OCI-LY1 (cell line): Measurements from ENCODE around the gene IFNE.

Source experiments
- EZH2 ChIP-seq: fragments of 200-600 bp; sonication (generic), shearing (Covaris generic); IDR thresholded peaks from 2 replicates; pipeline ENCODE4 v1.8.0; 2017; ENCODE audit warnings: borderline replicate concordance, mixed run types, mild to moderate bottlenecking, antibody characterized with exemption, low read length, moderate library complexity, mixed read lengths
- TF ChIP-seq, protein P1 (sequence below): fragments of 200-600 bp; sonication (generic), shearing (Covaris generic); IDR thresholded peaks from 2 replicates; pipeline ENCODE4 v1.5.1; 2017; ENCODE audit warnings: mild to moderate bottlenecking, antibody characterized with exemption, low read length, moderate library complexity, mixed read lengths

DNA sequence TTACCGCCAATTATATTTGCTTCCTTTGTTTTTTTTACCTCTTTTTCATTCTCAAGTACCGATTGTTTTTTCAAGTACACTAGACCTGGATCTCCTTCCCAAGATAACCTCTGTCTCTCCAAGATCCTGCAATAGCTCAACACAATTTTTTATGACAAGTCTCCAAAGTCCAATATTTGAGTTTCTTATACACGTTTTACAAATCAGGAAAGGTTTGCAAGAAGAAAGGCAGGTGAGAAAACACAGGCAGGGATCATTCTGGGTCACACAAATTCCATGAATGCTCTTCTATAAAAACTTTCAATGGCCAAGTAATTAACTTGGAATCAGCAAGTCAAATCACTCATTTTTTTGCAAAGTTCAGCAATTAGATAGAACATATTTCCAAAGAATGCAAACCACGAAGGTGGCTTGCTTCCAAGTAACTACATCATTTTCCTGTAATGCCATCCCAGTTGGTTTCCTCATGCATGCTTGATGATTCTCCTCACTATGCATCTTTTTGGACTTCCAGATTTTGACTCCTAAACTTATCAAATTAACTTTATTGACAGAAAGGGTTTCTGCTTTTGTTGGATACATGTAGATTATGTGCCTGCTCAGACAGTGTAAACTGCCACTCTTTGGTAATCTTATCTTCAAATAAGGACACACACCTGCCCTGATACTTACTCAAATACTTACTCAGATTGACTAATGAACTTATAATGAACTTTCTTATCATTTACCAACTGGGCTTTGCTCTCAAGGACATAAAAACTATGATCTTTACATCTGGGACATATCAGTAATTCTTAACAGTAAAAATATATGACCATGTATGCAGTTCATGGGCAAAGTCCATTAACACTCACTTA is 24.7 kb upstream of the IFNE start:
- TF ChIP-seq, protein P1, sequence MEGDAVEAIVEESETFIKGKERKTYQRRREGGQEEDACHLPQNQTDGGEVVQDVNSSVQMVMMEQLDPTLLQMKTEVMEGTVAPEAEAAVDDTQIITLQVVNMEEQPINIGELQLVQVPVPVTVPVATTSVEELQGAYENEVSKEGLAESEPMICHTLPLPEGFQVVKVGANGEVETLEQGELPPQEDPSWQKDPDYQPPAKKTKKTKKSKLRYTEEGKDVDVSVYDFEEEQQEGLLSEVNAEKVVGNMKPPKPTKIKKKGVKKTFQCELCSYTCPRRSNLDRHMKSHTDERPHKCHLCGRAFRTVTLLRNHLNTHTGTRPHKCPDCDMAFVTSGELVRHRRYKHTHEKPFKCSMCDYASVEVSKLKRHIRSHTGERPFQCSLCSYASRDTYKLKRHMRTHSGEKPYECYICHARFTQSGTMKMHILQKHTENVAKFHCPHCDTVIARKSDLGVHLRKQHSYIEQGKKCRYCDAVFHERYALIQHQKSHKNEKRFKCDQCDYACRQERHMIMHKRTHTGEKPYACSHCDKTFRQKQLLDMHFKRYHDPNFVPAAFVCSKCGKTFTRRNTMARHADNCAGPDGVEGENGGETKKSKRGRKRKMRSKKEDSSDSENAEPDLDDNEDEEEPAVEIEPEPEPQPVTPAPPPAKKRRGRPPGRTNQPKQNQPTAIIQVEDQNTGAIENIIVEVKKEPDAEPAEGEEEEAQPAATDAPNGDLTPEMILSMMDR = no peak
- no peak for TF ChIP-seq EZH2
